PC-3 (cell line): Measurements from ENCODE around the gene XIRP1.

Experiments used
- CTCF ChIP-seq: fragments of 300-600 bp; sonication (generic); conservative IDR thresholded peaks from 2 replicates; pipeline ENCODE4 v1.5.1; 2017; ENCODE audit warnings: antibody characterized with exemption, low read depth, mild to moderate bottlenecking, low read length
- EZH2 ChIP-seq: fragments of 300-600 bp; sonication (generic); IDR thresholded peaks from one replicate; pipeline ENCODE4 v1.6.1; 2017; ENCODE audit warnings: antibody characterized with exemption, mild to moderate bottlenecking, low read length; ENCODE audit not compliant: unreplicated experiment
- EZH2phosphoT487 ChIP-seq: fragments of 300-600 bp; sonication (generic); IDR thresholded peaks from 2 replicates; pipeline ENCODE4 v1.6.1; 2018; ENCODE audit warnings: mild to moderate bottlenecking, antibody characterized with exemption, low read length, borderline replicate concordance

DNA sequence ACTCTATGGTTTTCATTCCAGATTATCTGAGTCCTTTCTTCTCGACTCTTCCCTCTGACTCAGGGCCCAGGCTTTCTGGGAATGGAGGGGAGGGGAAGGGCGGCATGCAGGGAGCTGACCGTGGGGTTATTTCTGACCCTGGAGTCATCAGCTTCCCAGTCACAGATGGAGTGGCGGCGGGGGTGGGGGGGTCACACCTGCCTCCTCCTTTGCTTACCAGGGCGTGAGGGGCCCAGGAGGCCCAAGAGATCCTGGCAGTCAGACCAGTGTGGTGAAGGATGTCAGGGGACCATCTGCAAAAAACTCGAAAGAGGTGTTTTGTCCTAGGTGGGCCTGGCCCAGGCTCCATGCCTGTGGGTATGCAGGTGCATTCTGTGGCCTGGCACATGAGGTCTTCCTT is 996 bp upstream of the XIRP1 start:
- TF ChIP-seq EZH2 (no peak), CTCF (no peak), EZH2phosphoT487 (no peak)
